GM18517 (cell line): ENCODE data around the gene TTBK1.

Experiments
- ATAC-seq: cut with Tn5 transposase; IDR thresholded peaks from one replicate; pipeline ENCODE4 v1.9.1; 2021; ENCODE audit warnings: mild to moderate bottlenecking, moderate library complexity; ENCODE audit not compliant: unreplicated experiment

Gene TTBK1

GRCh38 chr6:43242908-43243663 is at the start of gene TTBK1:
Gene TTBK1, plus strand, starts transcription at chr6:43243481. Its CDS starts 3,180 bp downstream, at chr6:43246661.
- ATAC-seq, result no peak

DNA sequence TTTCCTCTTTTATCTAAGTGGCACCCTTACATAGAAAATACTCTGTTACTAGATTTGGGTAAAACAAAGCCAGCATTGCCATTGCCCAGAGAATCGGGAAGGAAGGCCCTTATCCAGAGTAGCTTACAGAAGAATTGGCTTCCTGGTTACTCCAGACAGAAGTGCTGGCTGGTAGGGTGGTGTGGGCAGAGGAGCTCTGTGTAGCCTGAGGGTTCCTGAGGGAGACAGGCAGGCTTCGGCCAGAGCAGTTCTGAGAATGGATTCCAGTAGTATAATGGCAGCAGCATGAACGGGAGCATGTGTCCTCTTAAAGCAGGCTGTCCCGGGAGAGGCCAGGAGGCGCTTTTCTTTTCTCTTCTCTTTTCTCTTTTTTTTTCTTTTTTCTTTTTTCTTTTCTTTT is 49.4 kb upstream of the TTBK1 start:
- ATAC-seq, result no peak

DNA sequence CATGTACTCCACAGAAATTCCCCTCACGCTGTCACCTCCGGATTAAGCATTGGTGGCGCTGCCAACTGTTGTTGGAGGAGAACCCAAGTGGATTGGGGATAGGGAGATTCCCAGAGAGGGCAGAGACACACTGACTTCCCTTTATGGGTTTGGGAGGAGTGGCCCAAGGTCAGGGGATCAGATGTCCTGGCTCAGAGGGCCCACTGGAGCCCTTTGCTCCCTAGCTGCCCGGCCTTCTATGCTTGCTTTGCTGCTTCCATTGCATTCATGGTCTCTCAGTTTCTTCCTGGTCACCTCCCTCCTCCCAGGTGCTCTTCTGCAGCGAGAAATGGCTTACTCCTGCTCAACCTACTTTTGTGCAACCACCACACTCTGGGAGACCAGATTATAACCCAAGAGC is 46.9 kb upstream of the TTBK1 start:
- no peak for ATAC-seq

GRCh38 chr6:43199912-43200311 is 43.4 kb upstream of the TTBK1 start:
- ATAC-seq, result no peak

GRCh38 chr6:43200541-43200940 is 42.7 kb upstream of the TTBK1 start:
- no peak for ATAC-seq

- ATAC-seq, result no peak
Measured at GRCh38 chr6:43202451-43202850, 40.8 kb upstream of the TTBK1 start.

- no peak for ATAC-seq
Measured at GRCh38 chr6:43203029-43203717, 40.1 kb upstream of the TTBK1 start.

- ATAC-seq, result no peak
Measured at GRCh38 chr6:43203718-43204095, 39.6 kb upstream of the TTBK1 start.

DNA sequence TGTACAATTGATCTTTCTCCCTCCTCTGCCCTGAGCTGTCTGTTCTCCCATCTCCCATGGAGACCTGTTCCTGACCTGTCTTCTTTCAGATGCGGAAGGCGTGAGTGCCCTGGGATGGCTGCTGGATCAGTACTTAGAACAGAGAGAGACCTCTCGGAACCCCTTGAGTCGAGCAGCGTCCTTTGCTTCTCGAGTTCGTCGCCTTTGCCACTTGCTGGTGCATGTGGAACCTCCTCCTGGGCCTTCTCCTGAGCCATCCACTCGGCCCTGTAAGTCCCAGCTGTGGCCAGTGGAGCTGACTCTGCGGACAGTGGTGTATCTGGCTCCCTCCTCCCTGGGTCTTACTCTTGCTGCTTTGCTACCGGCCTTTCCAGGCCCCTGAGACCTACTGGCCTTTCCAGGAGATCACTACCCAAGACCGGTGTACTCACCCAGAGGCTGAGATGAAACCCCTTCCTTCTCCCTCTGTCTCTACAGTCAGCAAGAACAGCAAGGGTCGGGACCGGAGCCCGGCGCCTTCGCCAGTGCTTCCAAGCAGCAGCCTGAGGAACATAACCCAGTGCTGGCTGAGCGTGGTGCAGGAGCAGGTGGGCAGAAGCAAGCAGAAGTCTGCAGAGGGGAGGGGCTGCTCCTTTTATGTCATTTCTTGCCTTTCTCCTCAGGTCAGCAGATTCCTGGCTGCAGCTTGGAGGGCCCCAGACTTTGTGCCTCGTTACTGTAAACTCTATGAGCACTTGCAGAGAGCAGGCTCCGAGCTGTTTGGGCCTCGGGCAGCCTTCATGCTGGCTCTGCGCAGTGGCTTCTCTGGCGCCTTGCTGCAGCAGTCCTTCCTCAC is 38.8 kb upstream of the TTBK1 start:
- no peak for ATAC-seq

DNA sequence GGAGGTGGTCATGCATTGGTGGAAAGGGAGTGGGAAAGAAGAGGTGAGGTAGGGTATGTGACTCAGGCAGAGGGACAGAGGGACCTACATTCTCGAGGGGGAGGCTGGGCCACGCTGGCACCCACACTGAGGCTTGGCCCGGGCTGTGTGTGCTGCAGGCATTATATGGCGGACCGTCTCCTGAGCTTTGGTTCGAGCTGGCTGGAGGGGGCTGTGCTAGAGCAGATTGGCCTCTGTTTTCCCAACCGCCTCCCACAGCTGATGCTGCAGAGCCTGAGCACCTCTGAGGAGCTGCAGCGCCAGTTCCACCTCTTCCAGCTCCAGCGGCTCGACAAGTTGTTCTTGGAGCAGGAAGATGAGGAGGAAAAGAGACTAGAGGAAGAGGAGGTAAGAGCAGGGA is 37.4 kb upstream of the TTBK1 start:
- no peak for ATAC-seq

- no peak for ATAC-seq
Measured at GRCh38 chr6:43207286-43207685, 36.0 kb upstream of the TTBK1 start.

- ATAC-seq, result no peak
Measured at GRCh38 chr6:43211955-43212354, 31.3 kb upstream of the TTBK1 start.

GRCh38 chr6:43213431-43213830 is 29.9 kb upstream of the TTBK1 start:
- no peak for ATAC-seq

DNA sequence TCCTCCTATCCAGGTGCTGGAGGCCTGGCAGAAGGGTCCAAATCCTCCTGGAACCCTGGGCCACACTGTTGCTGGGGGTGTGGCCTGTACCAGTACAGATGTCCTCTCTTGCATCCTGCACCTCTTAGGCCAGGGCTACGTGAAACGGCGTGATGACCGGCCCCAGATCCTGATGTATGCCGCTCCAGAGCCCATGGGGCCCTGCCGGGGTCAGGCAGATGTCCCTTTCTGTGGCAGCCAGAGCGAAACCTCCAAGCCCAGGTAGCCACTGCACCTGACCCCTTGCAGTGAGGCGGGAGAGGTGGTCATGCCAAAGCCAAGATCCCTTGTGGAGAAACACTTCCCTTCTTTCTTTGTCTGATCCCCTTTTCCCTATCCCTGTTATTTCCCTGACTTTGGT is 28.2 kb upstream of the TTBK1 start:
- no peak for ATAC-seq

GRCh38 chr6:43216200-43216599 is 27.1 kb upstream of the TTBK1 start:
- ATAC-seq, result no peak

DNA sequence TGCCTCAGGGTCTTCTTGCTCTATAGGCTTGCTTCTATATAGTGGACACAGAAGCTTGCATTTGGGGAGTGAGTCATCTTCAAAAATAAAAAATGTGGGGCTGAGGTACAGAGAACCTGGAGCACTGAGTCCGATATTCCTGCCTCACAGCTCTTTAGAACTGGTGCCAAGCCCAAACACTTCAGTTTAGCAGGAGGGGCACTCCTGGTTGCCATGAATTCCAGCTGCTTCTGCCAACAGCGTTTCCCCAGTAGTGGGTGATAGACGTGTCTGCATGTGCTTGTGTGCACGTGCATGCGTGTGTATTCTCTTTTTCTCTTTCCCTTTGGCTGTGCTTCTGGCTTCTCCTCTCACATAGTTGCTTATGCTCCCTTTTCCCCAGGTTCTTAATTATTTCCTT is 25.9 kb upstream of the TTBK1 start:
- ATAC-seq, result no peak

DNA sequence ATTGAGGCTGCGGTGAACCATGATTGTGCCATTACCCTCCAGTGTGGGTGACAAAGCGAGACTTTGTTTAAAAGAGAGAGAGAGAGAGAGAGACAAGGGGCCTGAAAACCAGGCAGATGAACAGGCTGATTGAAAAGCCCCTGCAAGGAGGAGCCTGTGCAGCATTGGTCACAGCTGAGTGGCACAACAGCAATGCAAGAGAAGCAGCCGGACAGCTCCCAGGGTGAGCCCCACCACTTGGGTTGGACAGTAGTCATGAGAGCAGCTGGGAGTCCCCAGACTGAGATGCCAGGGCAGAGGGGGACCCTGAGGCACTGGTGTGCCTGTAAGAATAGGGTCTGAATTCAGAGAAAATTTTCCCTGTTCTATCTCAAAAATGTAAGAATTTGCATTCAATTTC is 24.2 kb upstream of the TTBK1 start:
- no peak for ATAC-seq

DNA sequence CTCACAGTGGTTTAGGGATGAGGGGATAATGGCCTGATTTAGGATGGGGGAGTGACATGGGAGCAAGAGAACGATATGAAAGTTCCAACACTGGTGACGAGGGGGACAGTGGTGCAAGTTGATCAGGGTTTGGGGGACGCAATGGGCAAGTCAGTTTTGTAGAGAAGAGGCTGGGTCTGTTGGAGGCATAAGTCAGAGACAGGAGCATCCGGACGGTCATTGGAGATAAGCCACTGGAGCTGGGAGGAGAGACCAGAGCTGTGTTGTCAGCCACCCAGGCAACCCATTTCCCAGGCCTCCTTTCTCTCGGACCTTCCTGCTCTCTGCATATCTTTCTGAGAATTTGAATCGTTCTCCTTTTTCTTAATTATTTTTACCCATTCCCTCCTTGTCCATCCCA is 23.5 kb upstream of the TTBK1 start:
- no peak for ATAC-seq

DNA sequence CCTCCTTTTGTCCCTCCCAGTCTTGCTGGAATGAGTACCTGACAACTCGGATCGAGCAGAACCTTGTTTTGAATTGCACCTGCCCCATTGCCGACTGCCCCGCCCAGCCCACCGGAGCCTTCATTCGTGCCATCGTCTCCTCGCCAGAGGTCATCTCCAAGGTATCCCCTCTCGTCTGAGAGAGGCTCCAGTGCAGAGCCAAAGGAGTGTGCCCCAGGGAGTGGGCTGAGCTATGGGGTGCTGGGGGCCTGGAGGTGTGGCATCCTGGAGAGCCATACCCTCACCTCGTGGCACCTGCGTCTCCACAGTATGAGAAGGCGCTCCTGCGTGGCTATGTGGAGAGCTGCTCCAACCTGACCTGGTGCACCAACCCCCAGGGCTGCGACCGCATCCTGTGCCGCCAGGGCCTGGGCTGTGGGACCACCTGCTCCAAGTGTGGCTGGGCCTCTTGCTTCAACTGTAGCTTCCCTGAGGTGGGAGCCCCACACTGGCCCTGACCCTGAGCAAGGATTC is 22.8 kb upstream of the TTBK1 start:
- no peak for ATAC-seq

- ATAC-seq, result no peak
Measured at GRCh38 chr6:43221046-43221972, 22.0 kb upstream of the TTBK1 start.
